Measurements from ENCODE around the gene EHMT1. TPM values are rescaled to one million over a fixed set of nuclear protein-coding genes. Genes with fewer than 3 reads are reported as not detected.

The EHMT1 gene
- total RNA-seq, 1 experiment from 2014 or later = 35.9 TPM

DNA sequence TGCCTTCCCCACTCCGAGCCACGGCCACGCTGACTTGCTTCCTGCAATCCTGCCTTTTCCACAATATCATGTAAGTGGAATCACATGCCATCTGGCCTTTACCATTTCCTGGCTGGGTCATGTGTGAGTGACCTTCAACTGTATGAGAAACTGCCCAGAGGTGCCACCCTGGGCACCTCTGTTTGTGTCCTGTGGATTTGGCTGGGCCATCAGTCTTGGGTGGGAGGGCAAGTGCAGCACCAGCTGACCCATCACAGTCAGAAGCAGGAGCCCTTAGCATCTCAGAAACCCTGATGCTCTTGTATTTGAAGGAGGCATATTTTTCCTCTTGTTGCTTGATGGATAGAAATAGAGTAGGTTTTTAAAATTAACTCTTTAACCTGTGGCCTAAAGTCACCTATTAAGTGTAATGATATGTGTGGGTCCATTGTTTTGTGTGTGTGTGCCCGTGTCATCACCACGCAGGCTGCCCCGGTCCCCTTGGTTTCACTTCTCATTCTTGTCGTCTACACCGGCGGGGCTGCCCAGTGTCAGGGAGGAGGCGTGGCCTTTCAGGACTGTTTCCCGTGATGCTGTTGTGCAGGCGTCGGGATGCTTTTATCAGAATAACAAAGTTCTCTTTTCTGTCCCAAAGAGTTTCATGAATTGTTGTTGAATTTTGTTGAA is 206.7 kb downstream of the EHMT1 start:
- Histone ChIP-seq H3K36me3 (ENCODE audit: insufficient read depth, low read length) (peaks cover 26% of the 10 kb centered on the region), H3K9me3 (ENCODE audit: low read length) (no peaks in the 10 kb centered on the region)

DNA sequence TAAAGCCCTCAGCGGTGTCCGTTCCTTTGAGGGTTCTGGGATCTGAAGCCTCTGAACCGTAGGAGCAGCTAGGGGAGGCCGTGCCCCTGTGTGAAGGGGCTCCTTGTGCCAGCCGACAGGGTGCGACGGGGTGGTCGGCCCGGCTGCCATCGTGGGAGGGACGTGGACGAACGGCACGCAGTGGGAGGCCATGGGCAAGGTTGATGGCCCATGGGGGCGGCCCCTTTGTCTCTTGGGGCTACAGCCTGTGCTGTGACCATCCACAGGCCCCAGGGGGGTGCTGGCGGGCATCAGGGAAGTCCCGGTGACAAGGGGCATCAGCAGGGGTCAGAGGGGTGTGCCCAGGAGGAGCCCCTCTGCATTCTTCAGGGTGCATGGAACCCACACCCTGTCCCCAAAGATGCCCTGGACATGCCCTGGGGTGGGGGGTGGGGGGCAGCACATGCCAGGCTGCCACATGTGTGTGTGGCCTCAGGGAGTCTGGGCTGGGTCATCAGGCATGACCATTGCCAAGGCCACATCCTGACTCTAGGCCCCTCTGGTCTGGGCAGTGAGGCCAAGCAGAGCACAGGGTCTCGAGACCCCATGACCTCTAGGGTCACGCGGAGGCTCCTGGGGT is 209.2 kb downstream of the EHMT1 start:
- Histone ChIP-seq H3K27ac (ENCODE audit: low read length) (no peak overlapping the region), H3K4me3 (ENCODE audit: low read length) (no peak overlapping the region), H3K4me1 (ENCODE audit: low read length) (no peaks in the 10 kb centered on the region), H3K79me2 (ENCODE audit: low read length) (0 out of 2 replicates have a peak, but pooled peaks cover 6% of the 10 kb centered on the region), H3K27me3 (ENCODE audit: low read length) (no peaks in the 10 kb centered on the region), H3K36me3 (ENCODE audit: insufficient read depth, low read length) (peaks cover 25% of the 10 kb centered on the region), H3K9ac (ENCODE audit: low read length) (no peak overlapping the region), H4K20me1 (ENCODE audit: insufficient read depth, low read depth, low read length) (no peaks in the 10 kb centered on the region), H3K4me2 (ENCODE audit: low read depth, low read length, poor library complexity, severe bottlenecking) (no peak overlapping the region), H2AFZ (ENCODE audit: low read length) (no peak overlapping the region), H3K9me3 (ENCODE audit: low read length) (no peaks in the 10 kb centered on the region), H3K9me2 (replicated peaks; ENCODE audit: insufficient read depth, low read length) (no peaks in the 10 kb centered on the region)
- peak; percentile 2 for DNase-seq

More for the DNA sequence above, 206.7 kb downstream of the EHMT1 start:
- Histone ChIP-seq H4K20me1 (ENCODE audit: insufficient read depth, low read depth, low read length) (no peaks in the 10 kb centered on the region), H3K9me2 (replicated peaks; ENCODE audit: insufficient read depth, low read length) (no peaks in the 10 kb centered on the region), H3K4me3 (ENCODE audit: low read length) (no peak overlapping the region), H3K79me2 (ENCODE audit: low read length) (0 out of 2 replicates have a peak, but pooled peaks cover 3% of the 10 kb centered on the region), H3K4me1 (ENCODE audit: low read length) (no peaks in the 10 kb centered on the region), H3K27me3 (ENCODE audit: low read length) (no peaks in the 10 kb centered on the region), H3K27ac (ENCODE audit: low read length) (no peak overlapping the region), H3K4me2 (ENCODE audit: low read depth, low read length, poor library complexity, severe bottlenecking) (no peak overlapping the region), H2AFZ (ENCODE audit: low read length) (no peak overlapping the region), H3K9ac (ENCODE audit: low read length) (no peak overlapping the region)
- DNase-seq = no peak

DNA sequence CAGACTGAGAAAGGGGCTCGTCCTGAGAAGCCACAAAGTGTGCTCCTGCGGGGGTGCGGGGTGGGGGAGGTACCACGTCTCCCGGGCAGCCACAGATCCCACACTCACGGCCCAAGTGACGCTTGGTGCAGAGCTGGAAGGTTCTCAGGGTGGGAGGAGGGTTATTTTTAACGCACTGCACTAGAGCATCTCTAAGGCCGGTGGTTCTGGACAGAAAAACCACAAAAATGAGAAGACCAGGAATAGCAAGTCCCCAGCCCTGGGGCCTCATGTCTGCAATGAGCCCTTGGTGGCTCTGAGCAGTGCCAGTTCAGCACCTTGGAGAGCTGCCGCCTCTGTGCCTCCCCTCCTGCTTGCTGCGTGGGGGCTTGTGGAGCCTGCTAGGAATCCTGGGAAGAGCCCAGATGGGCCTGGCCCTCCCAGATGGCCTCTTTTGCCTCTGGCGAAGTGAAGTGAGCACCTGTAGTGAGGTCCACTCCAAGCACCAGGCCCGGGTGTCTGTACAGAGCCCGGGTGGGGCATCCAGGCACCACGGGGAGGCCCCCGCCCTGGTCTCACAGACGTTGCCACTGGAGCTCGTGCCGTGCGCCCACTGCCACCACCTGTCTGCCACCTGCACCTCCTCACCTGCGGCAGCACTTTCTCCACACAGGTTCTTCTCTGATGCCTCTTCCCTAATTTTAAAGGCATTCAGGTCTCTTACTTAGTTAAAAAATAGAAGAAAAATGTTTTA is 209.9 kb downstream of the EHMT1 start:
- no peaks in the 10 kb centered on the region for H3K27me3 ChIP-seq (ENCODE audit: low read length)
- H3K27ac ChIP-seq (ENCODE audit: low read length) = no peak overlapping the region
- H3K36me3 ChIP-seq (ENCODE audit: insufficient read depth, low read length) = peaks cover 25% of the 10 kb centered on the region
- H3K9me3 ChIP-seq (ENCODE audit: low read length) = no peaks in the 10 kb centered on the region
- no peak overlapping the region for H3K4me3 ChIP-seq (ENCODE audit: low read length)
- no peaks in the 10 kb centered on the region for H3K9me2 ChIP-seq (replicated peaks; ENCODE audit: insufficient read depth, low read length)
- 0 out of 2 replicates have a peak, but pooled peaks cover 6% of the 10 kb centered on the region for H3K79me2 ChIP-seq (ENCODE audit: low read length)
- H4K20me1 ChIP-seq (ENCODE audit: insufficient read depth, low read depth, low read length) = no peaks in the 10 kb centered on the region
- H3K9ac ChIP-seq (ENCODE audit: low read length) = no peak overlapping the region
- no peak overlapping the region for H3K4me2 ChIP-seq (ENCODE audit: low read depth, low read length, poor library complexity, severe bottlenecking)
- H3K4me1 ChIP-seq (ENCODE audit: low read length) = no peaks in the 10 kb centered on the region
- H2AFZ ChIP-seq (ENCODE audit: low read length) = no peak overlapping the region
- DNase-seq = peak; percentile 61

DNA sequence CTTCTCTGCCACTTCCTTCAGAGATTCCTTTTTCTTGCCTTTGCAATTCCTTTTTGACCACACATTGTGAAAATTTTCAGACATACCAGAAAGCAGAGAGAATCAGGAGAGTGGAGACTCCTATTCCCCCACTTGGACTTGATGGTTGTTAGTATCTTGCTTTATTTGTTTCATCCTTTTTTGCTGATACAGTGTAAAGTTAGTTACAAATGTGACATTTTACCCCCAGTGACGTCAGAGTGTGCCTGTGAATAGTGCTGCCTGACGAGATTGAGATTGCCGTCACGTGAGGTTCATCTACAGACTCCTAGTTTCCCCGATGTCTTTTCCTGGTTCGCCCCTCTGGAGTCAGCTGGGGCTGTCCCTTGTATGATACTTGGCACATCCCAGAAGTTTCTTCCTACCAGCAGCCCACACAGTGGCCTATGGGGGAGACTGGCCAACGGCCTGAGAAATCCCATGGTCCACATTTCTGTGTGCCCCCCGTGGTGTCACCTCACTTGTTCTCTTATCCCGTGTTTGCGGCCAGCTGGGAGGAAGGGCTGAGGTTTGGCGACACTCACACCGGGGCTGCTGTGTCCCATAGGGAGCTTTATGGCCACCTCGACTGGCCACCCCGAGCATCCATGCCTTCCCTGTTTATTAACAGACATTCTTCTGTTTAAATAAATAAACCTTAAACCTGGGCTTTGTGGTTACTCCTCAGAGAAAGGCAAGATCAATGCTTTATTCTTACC is 210.6 kb downstream of the EHMT1 start:
- peak; percentile 20 for DNase-seq
- Histone ChIP-seq H3K4me1 (ENCODE audit: low read length) (no peaks in the 10 kb centered on the region), H3K9ac (ENCODE audit: low read length) (no peak overlapping the region), H3K27ac (ENCODE audit: low read length) (no peak overlapping the region), H3K79me2 (ENCODE audit: low read length) (0 out of 2 replicates have a peak, but pooled peaks cover 6% of the 10 kb centered on the region), H3K4me2 (ENCODE audit: low read depth, low read length, poor library complexity, severe bottlenecking) (no peak overlapping the region), H3K9me2 (replicated peaks; ENCODE audit: insufficient read depth, low read length) (no peaks in the 10 kb centered on the region), H4K20me1 (ENCODE audit: insufficient read depth, low read depth, low read length) (no peaks in the 10 kb centered on the region), H3K9me3 (ENCODE audit: low read length) (no peaks in the 10 kb centered on the region), H3K27me3 (ENCODE audit: low read length) (no peaks in the 10 kb centered on the region), H2AFZ (ENCODE audit: low read length) (no peak overlapping the region), H3K36me3 (ENCODE audit: insufficient read depth, low read length) (peaks cover 18% of the 10 kb centered on the region), H3K4me3 (ENCODE audit: low read length) (no peak overlapping the region)

DNA sequence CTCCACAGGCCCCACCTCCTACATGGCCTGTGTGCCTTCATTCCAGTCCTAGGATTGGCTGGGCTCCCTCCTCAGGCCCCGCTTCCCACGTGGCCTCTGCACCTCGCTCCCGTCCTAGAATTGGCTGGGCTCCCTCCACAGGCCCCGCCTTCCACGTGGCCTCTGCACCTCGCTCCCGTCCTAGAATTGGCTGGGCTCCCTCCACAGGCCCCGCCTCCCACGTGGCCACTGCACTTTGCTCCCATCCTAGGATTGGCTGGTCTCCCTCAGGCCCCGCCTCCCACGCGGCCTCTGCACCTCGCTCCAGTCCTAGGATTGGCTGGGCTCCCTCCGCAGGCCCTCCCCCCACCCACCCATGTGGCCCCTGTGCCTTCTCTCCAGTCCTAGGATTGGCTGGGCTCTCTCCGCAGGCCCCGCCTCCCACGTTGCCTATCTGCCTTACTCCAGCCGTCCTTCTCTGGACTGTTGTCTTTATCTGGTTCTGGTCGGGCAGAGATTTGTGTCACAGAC is 213.4 kb downstream of the EHMT1 start:
- Histone ChIP-seq H4K20me1 (ENCODE audit: insufficient read depth, low read depth, low read length) (no peaks in the 10 kb centered on the region), H3K4me2 (ENCODE audit: low read depth, low read length, poor library complexity, severe bottlenecking) (no peak overlapping the region), H3K36me3 (ENCODE audit: insufficient read depth, low read length) (peaks cover 10% of the 10 kb centered on the region), H3K27me3 (ENCODE audit: low read length) (no peaks in the 10 kb centered on the region), H3K27ac (ENCODE audit: low read length) (no peak overlapping the region), H3K9ac (ENCODE audit: low read length) (no peak overlapping the region), H3K4me3 (ENCODE audit: low read length) (no peak overlapping the region), H2AFZ (ENCODE audit: low read length) (no peak overlapping the region), H3K4me1 (ENCODE audit: low read length) (no peaks in the 10 kb centered on the region), H3K9me2 (replicated peaks; ENCODE audit: insufficient read depth, low read length) (no peaks in the 10 kb centered on the region), H3K79me2 (ENCODE audit: low read length) (0 out of 2 replicates have a peak, but pooled peaks cover 2% of the 10 kb centered on the region), H3K9me3 (ENCODE audit: low read length) (no peaks in the 10 kb centered on the region)
- DNase-seq = peak; percentile 24

DNA sequence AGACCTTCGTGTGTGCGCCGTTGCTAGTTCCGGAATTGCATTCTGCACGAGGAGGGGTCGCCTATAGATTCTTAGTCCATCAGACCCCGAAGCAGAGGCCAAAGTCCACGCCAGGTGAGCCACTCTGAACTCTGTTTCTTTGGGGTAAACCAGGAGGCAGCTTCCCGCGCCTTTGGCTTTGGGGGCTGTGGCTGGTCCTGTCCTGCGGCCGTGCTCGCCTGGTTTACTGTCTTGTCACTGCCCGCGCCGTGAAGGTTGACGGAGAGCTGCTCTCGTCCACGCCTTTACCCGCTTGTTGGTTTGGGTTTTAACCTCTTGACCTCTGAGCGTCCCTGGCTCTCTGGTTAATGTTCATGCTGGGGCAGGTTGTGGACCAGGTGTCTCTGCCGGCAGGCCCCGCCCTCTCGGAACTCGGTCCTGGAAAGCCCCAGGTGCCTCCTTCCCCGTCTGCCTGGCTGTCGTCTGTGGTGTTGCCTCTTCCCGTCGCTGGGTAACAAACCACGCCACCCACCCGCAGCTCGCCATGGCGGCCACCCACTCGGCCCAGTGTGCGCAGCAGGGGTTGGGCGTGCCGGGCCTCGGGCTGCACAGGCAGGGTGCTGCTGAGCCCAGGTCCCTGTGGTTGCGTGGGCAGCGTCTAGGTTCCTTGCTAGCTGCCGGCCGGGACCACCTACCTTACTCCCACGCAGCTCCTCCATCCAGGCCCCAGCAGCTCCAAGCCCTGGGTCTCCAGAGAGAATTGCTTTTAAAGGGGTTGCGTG is 214.2 kb downstream of the EHMT1 start:
- Histone ChIP-seq H3K4me1 (ENCODE audit: low read length) (no peaks in the 10 kb centered on the region), H3K9me3 (ENCODE audit: low read length) (no peaks in the 10 kb centered on the region), H3K9ac (ENCODE audit: low read length) (no peak overlapping the region), H3K27me3 (ENCODE audit: low read length) (no peaks in the 10 kb centered on the region), H3K4me3 (ENCODE audit: low read length) (no peak overlapping the region), H2AFZ (ENCODE audit: low read length) (no peak overlapping the region), H3K27ac (ENCODE audit: low read length) (no peak overlapping the region), H3K9me2 (replicated peaks; ENCODE audit: insufficient read depth, low read length) (no peaks in the 10 kb centered on the region), H3K79me2 (ENCODE audit: low read length) (0 out of 2 replicates have a peak, but pooled peaks cover 2% of the 10 kb centered on the region), H4K20me1 (ENCODE audit: insufficient read depth, low read depth, low read length) (no peaks in the 10 kb centered on the region), H3K4me2 (ENCODE audit: low read depth, low read length, poor library complexity, severe bottlenecking) (no peak overlapping the region), H3K36me3 (ENCODE audit: insufficient read depth, low read length) (peaks cover 10% of the 10 kb centered on the region)
- DNase-seq = no peak

DNA sequence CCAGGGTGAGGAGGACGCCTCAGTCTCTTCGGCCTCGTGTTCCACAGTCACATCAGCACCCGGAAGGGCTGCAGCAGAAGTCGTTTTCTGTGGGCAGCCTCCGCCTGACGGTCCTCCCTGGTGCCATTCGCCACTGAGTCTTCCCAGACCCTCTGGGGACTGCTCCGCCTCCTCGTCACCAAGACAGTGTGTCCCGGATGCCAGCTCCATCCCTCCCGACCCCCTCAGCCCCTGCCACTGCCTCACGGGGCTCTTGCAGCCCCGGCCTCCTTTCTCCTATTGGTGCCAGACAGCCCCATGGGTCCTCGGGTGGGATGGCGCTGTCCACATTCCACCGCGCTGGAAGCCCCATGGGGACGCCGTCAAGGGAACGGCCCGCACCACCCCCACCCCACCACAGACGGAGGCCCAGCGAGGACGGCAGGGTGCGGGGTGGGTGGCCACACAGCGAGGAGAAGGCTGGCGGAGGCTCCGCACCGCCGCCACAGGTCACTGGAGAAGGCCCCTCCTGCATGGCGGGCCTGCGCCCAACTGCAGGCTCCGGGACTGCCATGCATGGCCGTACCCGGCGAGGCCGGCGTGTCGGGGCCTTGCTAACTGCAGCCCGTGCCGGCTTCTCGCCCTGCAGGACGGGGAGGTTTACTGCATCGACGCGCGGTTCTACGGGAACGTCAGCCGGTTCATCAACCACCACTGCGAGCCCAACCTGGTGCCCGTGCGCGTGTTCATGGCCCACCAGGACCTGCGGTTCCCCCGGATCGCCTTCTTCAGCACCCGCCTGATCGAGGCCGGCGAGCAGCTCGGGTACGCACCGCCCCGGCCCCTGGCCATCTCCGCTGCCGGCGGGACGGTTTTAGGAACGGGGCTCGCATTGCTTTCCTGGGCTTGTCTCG is 215.2 kb downstream of the EHMT1 start:
- Histone ChIP-seq H2AFZ (ENCODE audit: low read length) (no peak overlapping the region), H3K27me3 (ENCODE audit: low read length) (no peaks in the 10 kb centered on the region), H3K79me2 (ENCODE audit: low read length) (0 out of 2 replicates have a peak, but pooled peaks cover 2% of the 10 kb centered on the region), H3K4me3 (ENCODE audit: low read length) (no peak overlapping the region), H3K4me1 (ENCODE audit: low read length) (no peaks in the 10 kb centered on the region), H3K9me2 (replicated peaks; ENCODE audit: insufficient read depth, low read length) (no peaks in the 10 kb centered on the region), H3K9ac (ENCODE audit: low read length) (no peak overlapping the region), H3K4me2 (ENCODE audit: low read depth, low read length, poor library complexity, severe bottlenecking) (no peak overlapping the region), H3K9me3 (ENCODE audit: low read length) (no peaks in the 10 kb centered on the region), H3K36me3 (ENCODE audit: insufficient read depth, low read length) (peaks cover 10% of the 10 kb centered on the region), H3K27ac (ENCODE audit: low read length) (no peak overlapping the region), H4K20me1 (ENCODE audit: insufficient read depth, low read depth, low read length) (no peaks in the 10 kb centered on the region)
- DNase-seq = no peak

All from Karpas-422 (cell line).